ENCODE data around the gene SLC25A21. TPM values are rescaled to one million over a fixed set of nuclear protein-coding genes. Genes with fewer than 3 reads are reported as not detected.

The SLC25A21 gene
- total and polyA plus RNA-seq, 4 experiments from 2014 or later: not detected

DNA sequence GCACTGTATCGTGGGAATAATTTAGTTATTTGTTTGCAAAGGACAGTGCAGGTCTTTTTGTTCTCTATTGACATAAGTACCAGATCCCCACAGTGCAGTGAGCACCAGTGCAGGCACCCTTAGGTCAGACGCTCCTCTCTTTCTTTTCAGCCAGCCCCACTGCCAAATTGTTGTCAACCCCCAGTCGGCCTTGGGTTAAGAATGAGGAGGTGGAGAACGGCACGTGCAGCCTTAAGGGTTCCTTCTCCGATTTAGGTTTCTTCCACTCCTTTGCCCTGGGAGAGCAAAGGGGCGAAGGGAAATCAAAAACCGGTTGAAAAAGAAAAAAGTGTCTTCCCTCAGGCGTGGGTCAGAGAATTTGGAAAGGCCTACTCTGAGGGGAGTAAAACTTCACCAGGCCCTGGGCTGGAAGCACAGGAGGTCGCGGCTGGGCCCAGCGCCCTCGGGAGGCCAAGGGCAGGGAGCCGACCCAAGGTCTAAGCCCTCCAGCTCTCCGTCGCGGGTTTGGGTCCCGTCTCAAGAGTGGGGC is 506.5 kb downstream of the SLC25A21 start:
- Mint-ChIP-seq H3K27ac (no peak overlapping the region), H3K4me1 (peaks cover 16 to 43% (median 28%) of the 10 kb centered on the region in 4 donors), H3K4me3 (peak overlapping the region in 3 of 8 donors; percentile 8 to 61 (median 13)), H3K36me3 (peaks cover 0 to 8% of the 10 kb centered on the region in 2 donors), H3K9me3 (peaks cover 0 to 21% (median 12%) of the 10 kb centered on the region in 8 donors), H3K27me3 (peaks cover 45 to 55% of the 10 kb centered on the region in 2 donors)
- POLR2A ChIA-PET (ENCODE audit: partially characterized antibody): no interaction called here
- no peak for DNase-seq
- Histone ChIP-seq H3K27ac (ENCODE audit: low read depth, low read length) (no peak overlapping the region), H3K4me3 (ENCODE audit: low read length in 2 of 2) (no peak overlapping the region), H3K4me1 (ENCODE audit: insufficient read depth, low read length) (peaks cover 22% of the 10 kb centered on the region), H3K9me3 (ENCODE audit: control insufficient read depth in 1 of 2, low read length in 2 of 2) (no peaks in the 10 kb centered on the region), H3K36me3 (ENCODE audit: insufficient read depth, low read length) (no peaks in the 10 kb centered on the region), H3K27me3 (ENCODE audit: insufficient read depth, low read length) (peaks cover 20% of the 10 kb centered on the region)
- intact Hi-C loops (cut with micrococcal nuclease): no loop called here
- CTCF ChIA-PET (ENCODE audit: partially characterized antibody): no interaction called here

DNA sequence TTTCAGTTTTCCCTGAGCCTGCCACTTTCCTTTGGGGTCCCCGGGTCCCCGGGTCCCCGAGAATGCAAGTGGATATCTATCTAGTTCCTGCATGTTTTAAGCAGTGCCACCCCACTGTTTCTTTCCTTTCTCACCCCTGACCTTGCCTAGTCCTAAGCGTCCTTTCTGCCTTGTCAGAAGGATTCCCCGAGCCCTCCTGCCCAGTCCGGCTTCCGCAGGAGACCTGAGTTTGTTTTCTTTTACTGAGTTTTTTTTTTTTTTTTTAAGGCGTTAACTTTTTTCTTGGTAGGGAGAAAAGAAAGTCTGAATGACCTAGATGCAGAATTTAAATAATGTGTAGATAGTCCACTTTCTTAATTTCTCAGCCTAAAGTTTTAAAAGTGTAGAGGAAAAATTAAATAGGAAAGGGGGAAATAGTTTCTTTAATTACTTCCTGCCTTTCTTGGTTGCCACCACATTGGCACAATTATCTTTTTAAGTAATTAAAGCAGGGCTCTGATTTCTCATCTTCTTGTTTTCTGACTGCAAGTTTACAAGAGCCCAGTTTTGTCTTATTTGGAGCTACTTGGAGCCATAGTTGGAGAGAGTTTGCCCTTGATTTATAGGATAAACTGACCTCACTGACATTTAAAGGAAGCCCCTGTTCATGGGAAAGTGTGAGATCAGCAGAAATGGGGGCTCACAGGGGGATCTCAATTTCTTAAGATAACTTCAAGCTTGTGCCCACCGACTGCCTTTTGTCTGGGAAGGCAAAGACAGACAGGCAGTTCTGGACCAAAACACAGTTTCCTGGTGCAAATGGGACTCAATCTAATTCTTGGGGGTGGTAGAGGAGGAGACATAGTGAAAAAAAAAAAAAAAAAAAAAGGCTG is 507.8 kb downstream of the SLC25A21 start:
- H3K27me3 Mint-ChIP-seq: peaks cover 55 to 69% of the 10 kb centered on the region in 2 donors
- CTCF ChIA-PET (ENCODE audit: partially characterized antibody): no interaction called here
- H3K4me1 ChIP-seq (ENCODE audit: insufficient read depth, low read length): peaks cover 26% of the 10 kb centered on the region
- no peak for DNase-seq
- intact Hi-C loops (cut with micrococcal nuclease): no loop called here
- no peak overlapping the region for H3K4me3 ChIP-seq (ENCODE audit: low read length in 2 of 2)
- peaks cover 17 to 56% (median 32%) of the 10 kb centered on the region in 4 donors for H3K4me1 Mint-ChIP-seq
- H3K27ac Mint-ChIP-seq: peak overlapping the region in 1 of 7 donors; percentile 43
- no peaks in the 10 kb centered on the region for H3K9me3 ChIP-seq (ENCODE audit: control insufficient read depth in 1 of 2, low read length in 2 of 2)
- peaks cover 0 to 24% (median 12%) of the 10 kb centered on the region in 8 donors for H3K9me3 Mint-ChIP-seq
- H3K4me3 Mint-ChIP-seq: peak overlapping the region in 7 of 8 donors; percentile 22 to 71 (median 52)
- peaks cover 22% of the 10 kb centered on the region for H3K27me3 ChIP-seq (ENCODE audit: insufficient read depth, low read length)
- H3K36me3 ChIP-seq (ENCODE audit: insufficient read depth, low read length): no peaks in the 10 kb centered on the region
- H3K27ac ChIP-seq (ENCODE audit: low read depth, low read length): no peak overlapping the region
- POLR2A ChIA-PET (ENCODE audit: partially characterized antibody): no interaction called here
- H3K36me3 Mint-ChIP-seq: peaks cover 1 to 8% of the 10 kb centered on the region in 2 donors

DNA sequence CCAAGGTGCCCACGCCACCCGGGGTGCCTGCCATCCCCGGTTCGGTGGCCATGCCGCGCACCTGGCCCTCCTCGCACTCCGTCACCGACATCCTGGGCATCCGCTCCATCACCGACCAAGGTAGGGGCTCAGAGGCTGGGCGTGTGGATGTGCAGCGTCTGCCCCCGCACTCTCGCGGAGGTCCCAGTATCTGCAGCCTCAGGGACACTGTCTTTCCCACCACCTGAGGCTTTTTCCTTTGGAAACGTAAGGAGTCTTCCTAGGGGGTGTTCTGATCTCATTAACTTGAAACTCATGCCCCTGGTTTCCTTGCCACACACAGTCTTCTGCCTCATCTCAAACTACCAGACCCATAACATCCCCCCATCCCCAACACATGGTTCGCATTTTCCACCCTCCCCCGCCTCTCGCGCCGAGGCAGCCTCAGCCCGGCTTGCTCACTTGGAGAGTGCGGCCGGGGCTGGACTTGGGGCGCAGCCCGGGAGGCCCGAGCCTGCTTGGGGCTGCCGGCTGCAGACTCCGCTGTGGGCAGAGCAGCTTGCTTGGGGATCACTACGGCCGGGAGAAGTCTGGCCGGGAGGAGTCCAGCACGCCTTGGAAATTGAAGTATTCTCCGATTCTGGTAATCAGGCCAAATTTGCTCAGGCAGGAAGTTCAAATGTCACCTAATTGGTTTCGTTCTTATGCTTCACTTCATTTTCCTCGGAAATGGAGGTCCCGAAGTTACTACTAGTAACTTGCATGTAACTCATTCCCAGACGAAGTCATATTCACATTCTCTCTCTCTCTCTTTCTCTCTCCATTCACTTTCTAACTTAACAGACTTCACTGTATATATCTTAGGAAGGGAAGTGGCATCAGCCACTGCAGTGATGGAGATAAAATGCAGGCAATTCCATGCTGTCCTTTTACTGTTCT is 508.7 kb downstream of the SLC25A21 start:
- Mint-ChIP-seq H3K4me1 (peaks cover 20 to 64% (median 37%) of the 10 kb centered on the region in 4 donors), H3K4me3 (peak overlapping the region; percentile 4 to 72 (median 53)), H3K27me3 (peaks cover 63 to 76% of the 10 kb centered on the region in 2 donors), H3K27ac (no peak overlapping the region), H3K36me3 (peaks cover 1 to 8% of the 10 kb centered on the region in 2 donors), H3K9me3 (peaks cover 0 to 28% (median 14%) of the 10 kb centered on the region in 8 donors)
- intact Hi-C loops (cut with micrococcal nuclease): no loop called here
- CTCF ChIA-PET (ENCODE audit: partially characterized antibody): no interaction called here
- Histone ChIP-seq H3K4me1 (ENCODE audit: insufficient read depth, low read length) (peaks cover 26% of the 10 kb centered on the region), H3K9me3 (ENCODE audit: control insufficient read depth in 1 of 2, low read length in 2 of 2) (no peaks in the 10 kb centered on the region), H3K36me3 (ENCODE audit: insufficient read depth, low read length) (no peaks in the 10 kb centered on the region), H3K4me3 (ENCODE audit: low read length in 2 of 2) (no peak overlapping the region), H3K27ac (ENCODE audit: low read depth, low read length) (no peak overlapping the region), H3K27me3 (ENCODE audit: insufficient read depth, low read length) (peaks cover 24% of the 10 kb centered on the region)
- POLR2A ChIA-PET (ENCODE audit: partially characterized antibody): no interaction called here
- DNase-seq: no peak

GRCh38 chr14:36662543-36663403 is 509.6 kb downstream of the SLC25A21 start:
- no peak overlapping the region for H3K4me3 ChIP-seq (ENCODE audit: low read length in 2 of 2)
- Mint-ChIP-seq H3K36me3 (peaks cover 1 to 7% of the 10 kb centered on the region in 2 donors), H3K9me3 (peaks cover 0 to 25% (median 14%) of the 10 kb centered on the region in 8 donors), H3K27me3 (peaks cover 60 to 77% of the 10 kb centered on the region in 2 donors), H3K4me3 (peak overlapping the region in 6 of 8 donors; percentile 20 to 73 (median 58)), H3K4me1 (peaks cover 20 to 64% (median 37%) of the 10 kb centered on the region in 4 donors), H3K27ac (peak overlapping the region in 1 of 7 donors; percentile 18)
- ChIA-PET CTCF (ENCODE audit: partially characterized antibody) (no interaction called here), POLR2A (ENCODE audit: partially characterized antibody) (no interaction called here)
- no peak for DNase-seq
- intact Hi-C loops (cut with micrococcal nuclease): no loop called here
- peaks cover 24% of the 10 kb centered on the region for H3K27me3 ChIP-seq (ENCODE audit: insufficient read depth, low read length)
- H3K9me3 ChIP-seq (ENCODE audit: control insufficient read depth in 1 of 2, low read length in 2 of 2): no peaks in the 10 kb centered on the region
- H3K27ac ChIP-seq (ENCODE audit: low read depth, low read length): no peak overlapping the region
- peaks cover 26% of the 10 kb centered on the region for H3K4me1 ChIP-seq (ENCODE audit: insufficient read depth, low read length)
- no peaks in the 10 kb centered on the region for H3K36me3 ChIP-seq (ENCODE audit: insufficient read depth, low read length)

- peaks cover 20 to 64% (median 38%) of the 10 kb centered on the region in 4 donors for H3K4me1 Mint-ChIP-seq
- Histone ChIP-seq H3K27ac (ENCODE audit: low read depth, low read length) (no peak overlapping the region), H3K9me3 (ENCODE audit: control insufficient read depth in 1 of 2, low read length in 2 of 2) (no peaks in the 10 kb centered on the region), H3K4me1 (ENCODE audit: insufficient read depth, low read length) (peaks cover 26% of the 10 kb centered on the region), H3K27me3 (ENCODE audit: insufficient read depth, low read length) (peaks cover 27% of the 10 kb centered on the region), H3K36me3 (ENCODE audit: insufficient read depth, low read length) (no peaks in the 10 kb centered on the region), H3K4me3 (ENCODE audit: low read length in 2 of 2) (no peak overlapping the region)
- DNase-seq: no peak
- ChIA-PET POLR2A (ENCODE audit: partially characterized antibody) (no interaction called here), CTCF (ENCODE audit: partially characterized antibody) (no interaction called here)
- H3K27ac Mint-ChIP-seq: no peak overlapping the region
- H3K36me3 Mint-ChIP-seq: peaks cover 1% of the 10 kb centered on the region in 2 donors
- H3K4me3 Mint-ChIP-seq: peak overlapping the region in 6 of 8 donors; percentile 35 to 73 (median 60)
- peaks cover 57 to 74% of the 10 kb centered on the region in 2 donors for H3K27me3 Mint-ChIP-seq
- intact Hi-C loops (cut with micrococcal nuclease): no loop called here
- peaks cover 0 to 22% (median 11%) of the 10 kb centered on the region in 8 donors for H3K9me3 Mint-ChIP-seq
Measured at GRCh38 chr14:36662258-36662542, 510.2 kb downstream of the SLC25A21 start.

GRCh38 chr14:36661506-36662257 is 510.7 kb downstream of the SLC25A21 start, which contains the start of gene PAX9:
TSS of gene PAX9 (plus strand) at chr14:36661860. CDS start at chr14:36662090, 230 bp downstream.
- ChIA-PET POLR2A (ENCODE audit: partially characterized antibody) (no interaction called here), CTCF (ENCODE audit: partially characterized antibody) (no interaction called here)
- peak within 1 kb of the TSS; percentile 35 to 78 (median 70) for H3K4me3 Mint-ChIP-seq
- H3K27me3 ChIP-seq (ENCODE audit: insufficient read depth, low read length): peaks cover 31% of the 10 kb centered on the region
- intact Hi-C loops (cut with micrococcal nuclease): no loop called here
- H3K4me1 Mint-ChIP-seq: peaks cover 23 to 70% (median 40%) of the 10 kb centered on the region in 4 donors
- peaks cover 0 to 1% of the 10 kb centered on the region in 2 donors for H3K36me3 Mint-ChIP-seq
- no peaks in the 10 kb centered on the region for H3K9me3 ChIP-seq (ENCODE audit: control insufficient read depth in 1 of 2, low read length in 2 of 2)
- peaks cover 31% of the 10 kb centered on the region for H3K4me1 ChIP-seq (ENCODE audit: insufficient read depth, low read length)
- no peak within 1 kb of the TSS for H3K4me3 ChIP-seq (ENCODE audit: low read length in 2 of 2)
- no peaks in the 10 kb centered on the region for H3K36me3 ChIP-seq (ENCODE audit: insufficient read depth, low read length)
- peak within 1 kb of the TSS in 1 of 7 donors; percentile 18 for H3K27ac Mint-ChIP-seq
- H3K27ac ChIP-seq (ENCODE audit: low read depth, low read length): no peak within 1 kb of the TSS
- peak in 2 of 5 donors; percentile 21 to 22 for DNase-seq
- H3K9me3 Mint-ChIP-seq: peaks cover 0 to 19% (median 10%) of the 10 kb centered on the region in 8 donors
- H3K27me3 Mint-ChIP-seq: peaks cover 61 to 75% of the 10 kb centered on the region in 2 donors
